ENCODE data around the gene SLFN5. TPM values are rescaled to one million over a fixed set of nuclear protein-coding genes. Genes with fewer than 3 reads are reported as not detected.

SLFN5 gene
- polyA plus RNA-seq, 1 of the 3 experiments (the other 2 are of a cell fraction) = 1.4 TPM

DNA sequence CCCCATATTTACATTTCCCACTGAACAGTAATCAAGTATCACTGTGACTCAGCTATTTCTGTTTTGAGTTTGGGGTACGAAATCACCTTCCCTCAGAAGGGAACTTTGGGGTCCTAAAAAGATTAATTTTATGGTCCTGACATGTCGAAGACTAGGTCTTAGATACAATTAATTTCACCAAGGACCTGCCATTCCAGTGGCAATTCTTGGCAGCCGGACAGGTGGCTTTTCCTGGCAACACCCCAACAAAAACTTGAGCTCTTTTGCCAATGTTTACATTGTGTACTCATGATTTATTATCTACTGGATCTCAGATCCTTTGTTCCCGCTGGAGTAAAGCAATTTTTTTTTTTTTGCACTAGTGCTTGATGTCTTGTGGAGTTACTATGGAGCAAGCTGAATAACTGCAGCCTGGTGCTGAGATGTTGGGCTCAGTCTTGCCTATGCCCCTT is 14.4 kb downstream of the SLFN5 start:
- POLR2A ChIA-PET = no interaction called here
- DNase-seq = no peak
- no peak overlapping the region for H3K4me3 ChIP-seq (ENCODE audit: low read depth in 2 of 2, low read length in 1 of 2)
- TF ChIP-seq MXI1 (IDR thresholded peaks at IDR 0.05; ENCODE audit: low read depth, low read length) = no peak
- peak; percentile 46; the same call in 1 of the 2 replicates for TF ChIP-seq RXRA (IDR thresholded peaks at IDR 0.05; ENCODE audit: borderline replicate concordance, low read depth)
- peak; percentile 88 for TF ChIP-seq TCF12 (IDR thresholded peaks at IDR 0.05)
- no peak for TF ChIP-seq MEF2A (IDR thresholded peaks at IDR 0.05; ENCODE audit: borderline replicate concordance, low read depth)
- peak; percentile 40; the same call in 1 of the 2 replicates for TF ChIP-seq TEAD4 (IDR thresholded peaks at IDR 0.05; ENCODE audit: borderline replicate concordance, insufficient read depth)
- TF ChIP-seq CHD2 (IDR thresholded peaks at IDR 0.05; ENCODE audit: low read length, partially characterized antibody) = no peak
- no peak for TF ChIP-seq EZH2phosphoT487 (IDR thresholded peaks at IDR 0.05; ENCODE audit: borderline replicate concordance, low read depth)
- no peak for TF ChIP-seq ELF1 (IDR thresholded peaks at IDR 0.05)
- TF ChIP-seq RAD21 (IDR thresholded peaks at IDR 0.05; ENCODE audit: low read length) = no peak
- TF ChIP-seq TAF1 (IDR thresholded peaks at IDR 0.05; ENCODE audit: borderline replicate concordance, low read depth, low read length) = no peak
- TF ChIP-seq SIN3A (IDR thresholded peaks at IDR 0.05; ENCODE audit: borderline replicate concordance, low read depth, low read length) = no peak
- no peak for TF ChIP-seq RFX5 (IDR thresholded peaks at IDR 0.05; ENCODE audit: low read length)
- TF ChIP-seq ZBTB33 (IDR thresholded peaks at IDR 0.05; ENCODE audit: borderline replicate concordance, low read depth) = 0 out of 2 replicates have a peak, but pooled peaks have one; percentile 49
- TF ChIP-seq POLR2AphosphoS5 (IDR thresholded peaks at IDR 0.05; ENCODE audit: low read depth, low read length) = peak; percentile 34; the same call in 1 of the 2 replicates
- TF ChIP-seq JUND (IDR thresholded peaks at IDR 0.05) = peak; percentile 68
- TF ChIP-seq USF2 (IDR thresholded peaks at IDR 0.05; ENCODE audit: borderline replicate concordance, low read depth, low read length) = no peak
- TF ChIP-seq GATA2 (CRISPR knock-in tag; IDR thresholded peaks at IDR 0.05) = no peak
- 0 out of 2 replicates have a peak, but pooled peaks have one; percentile 21 for TF ChIP-seq MAX (IDR thresholded peaks at IDR 0.05; ENCODE audit: low read depth)
- no peak for TF ChIP-seq FOXJ3 (CRISPR knock-in tag; IDR thresholded peaks at IDR 0.05)
- peak in 1 of 2 experiments; percentile 63; a peak in 1 of 4 replicates for TF ChIP-seq EP300 (IDR thresholded peaks at IDR 0.05; ENCODE audit: borderline replicate concordance in 1 of 2, low read depth in 1 of 2, low read length in 1 of 2)
- TF ChIP-seq, protein P1, sequence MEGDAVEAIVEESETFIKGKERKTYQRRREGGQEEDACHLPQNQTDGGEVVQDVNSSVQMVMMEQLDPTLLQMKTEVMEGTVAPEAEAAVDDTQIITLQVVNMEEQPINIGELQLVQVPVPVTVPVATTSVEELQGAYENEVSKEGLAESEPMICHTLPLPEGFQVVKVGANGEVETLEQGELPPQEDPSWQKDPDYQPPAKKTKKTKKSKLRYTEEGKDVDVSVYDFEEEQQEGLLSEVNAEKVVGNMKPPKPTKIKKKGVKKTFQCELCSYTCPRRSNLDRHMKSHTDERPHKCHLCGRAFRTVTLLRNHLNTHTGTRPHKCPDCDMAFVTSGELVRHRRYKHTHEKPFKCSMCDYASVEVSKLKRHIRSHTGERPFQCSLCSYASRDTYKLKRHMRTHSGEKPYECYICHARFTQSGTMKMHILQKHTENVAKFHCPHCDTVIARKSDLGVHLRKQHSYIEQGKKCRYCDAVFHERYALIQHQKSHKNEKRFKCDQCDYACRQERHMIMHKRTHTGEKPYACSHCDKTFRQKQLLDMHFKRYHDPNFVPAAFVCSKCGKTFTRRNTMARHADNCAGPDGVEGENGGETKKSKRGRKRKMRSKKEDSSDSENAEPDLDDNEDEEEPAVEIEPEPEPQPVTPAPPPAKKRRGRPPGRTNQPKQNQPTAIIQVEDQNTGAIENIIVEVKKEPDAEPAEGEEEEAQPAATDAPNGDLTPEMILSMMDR (IDR thresholded peaks at IDR 0.05) = no peak
- TF ChIP-seq SMC3 (IDR thresholded peaks at IDR 0.05; ENCODE audit: low read depth, low read length) = no peak
- TF ChIP-seq FOSL2 (IDR thresholded peaks at IDR 0.05; ENCODE audit: borderline replicate concordance, low read depth) = 0 out of 2 replicates have a peak, but pooled peaks have one; percentile 10
- TF ChIP-seq IRF3 (IDR thresholded peaks at IDR 0.05; ENCODE audit: low read depth, low read length) = no peak
- TF ChIP-seq FOXM1 (IDR thresholded peaks at IDR 0.05; ENCODE audit: low read depth) = no peak
- no peak for TF ChIP-seq RCOR1 (IDR thresholded peaks at IDR 0.05; ENCODE audit: low read length)
- no peak for TF ChIP-seq GABPA (IDR thresholded peaks at IDR 0.05; ENCODE audit: low read depth)
- TF ChIP-seq, protein P2, sequence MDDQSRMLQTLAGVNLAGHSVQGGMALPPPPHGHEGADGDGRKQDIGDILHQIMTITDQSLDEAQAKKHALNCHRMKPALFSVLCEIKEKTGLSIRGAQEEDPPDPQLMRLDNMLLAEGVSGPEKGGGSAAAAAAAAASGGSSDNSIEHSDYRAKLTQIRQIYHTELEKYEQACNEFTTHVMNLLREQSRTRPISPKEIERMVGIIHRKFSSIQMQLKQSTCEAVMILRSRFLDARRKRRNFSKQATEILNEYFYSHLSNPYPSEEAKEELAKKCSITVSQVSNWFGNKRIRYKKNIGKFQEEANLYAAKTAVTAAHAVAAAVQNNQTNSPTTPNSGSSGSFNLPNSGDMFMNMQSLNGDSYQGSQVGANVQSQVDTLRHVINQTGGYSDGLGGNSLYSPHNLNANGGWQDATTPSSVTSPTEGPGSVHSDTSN (IDR thresholded peaks at IDR 0.05) = peak; percentile 84

More for the DNA sequence above, 14.4 kb downstream of the SLFN5 start:
- H2AFZ ChIP-seq (ENCODE audit: low read depth) = no peak overlapping the region
- H3K9me2 ChIP-seq = no peaks in the 10 kb centered on the region
- H3K79me2 ChIP-seq (ENCODE audit: insufficient read depth) = no peaks in the 10 kb centered on the region
- H3K9ac ChIP-seq = no peak overlapping the region
- peaks cover 0 to 19% of the 10 kb centered on the region in 2 experiments for H3K36me3 ChIP-seq (replicated peaks in 1 of 2; ENCODE audit: control insufficient read depth in 1 of 2, insufficient read depth in 2 of 2, low read length in 1 of 2)
- H3K27ac ChIP-seq (ENCODE audit: low read depth in 2 of 2, low read length in 1 of 2) = no peak overlapping the region
- H3K4me2 ChIP-seq = 0 out of 2 replicates have a peak overlapping the region, but pooled peaks have one; percentile 35
- H3K27me3 ChIP-seq (ENCODE audit: insufficient read depth) = no peaks in the 10 kb centered on the region
- H3K4me1 ChIP-seq (ENCODE audit: control insufficient read depth in 1 of 2, insufficient read depth in 2 of 2, low read depth in 1 of 2, low read length in 1 of 2) = no peaks in the 10 kb centered on the region
- peaks cover 23% of the 10 kb centered on the region for H4K20me1 ChIP-seq (ENCODE audit: insufficient read depth)
- H3F3A ChIP-seq (replicated peaks; ENCODE audit: insufficient read depth) = peaks cover 19% of the 10 kb centered on the region
- CTCF ChIA-PET = interaction anchor here (0.6 kb wide), 1 partner anchor 896 kb away, joined by 3 read pairs; no protein-coding TSS in a partner anchor
- 5% methylated on average over 4 of the region's 4 CpGs for WGBS (ENCODE audit: low lambda C conversion rate)
- H3K9me3 ChIP-seq = no peaks in the 10 kb centered on the region

Data from SK-N-SH (cell line).